ENCODE measurements around the gene RPS4Y2. TPM values are rescaled to one million over a fixed set of nuclear protein-coding genes. Genes with fewer than 3 reads are reported as not detected.
A peak's percentile ranks its signal among the peaks of the same experiment; 100 is the strongest.

Gene RPS4Y2
- total RNA-seq, 1 donor from 2014 or later: not detected

DNA sequence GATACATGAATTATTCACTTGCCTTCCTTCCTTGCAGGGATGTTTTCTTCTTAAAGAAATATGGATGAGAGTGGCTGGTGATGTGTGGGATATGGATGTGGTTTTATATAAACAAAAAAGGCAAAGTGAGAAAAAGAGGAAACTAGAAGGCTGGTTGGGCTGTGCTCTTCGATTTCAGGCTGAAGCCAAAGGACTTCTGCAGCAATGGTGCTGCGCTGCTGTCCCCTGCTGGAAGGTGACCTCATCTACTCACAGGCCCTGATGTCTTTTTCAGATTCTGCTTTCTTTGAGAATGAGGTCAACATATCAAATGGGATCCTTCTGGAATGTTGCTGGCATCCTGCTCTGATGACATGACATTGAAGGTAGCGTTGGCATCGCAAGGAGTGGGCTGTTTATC, 15.3 kb upstream of the RPS4Y2 start:
- no peaks in the 10 kb centered on the region for H3K4me1 ChIP-seq
- no peaks in the 10 kb centered on the region for H3K36me3 ChIP-seq
- intact Hi-C loops (cut with micrococcal nuclease): no loop called here
- H3K4me3 ChIP-seq: no peak overlapping the region
- peak; percentile 18 for DNase-seq
- no peaks in the 10 kb centered on the region for H3K9me3 ChIP-seq (replicated peaks)
- TF ChIP-seq CTCF (IDR thresholded peaks at IDR 0.05; ENCODE audit: borderline replicate concordance): peak; percentile 67
- H3K27me3 ChIP-seq (ENCODE audit: low read depth): no peaks in the 10 kb centered on the region
- H3K27ac ChIP-seq (replicated peaks): no peak overlapping the region

- Histone ChIP-seq H3K9me3 (replicated peaks) (no peaks in the 10 kb centered on the region), H3K4me3 (no peak overlapping the region), H3K27ac (replicated peaks) (no peak overlapping the region), H3K4me1 (no peaks in the 10 kb centered on the region), H3K27me3 (ENCODE audit: low read depth) (no peaks in the 10 kb centered on the region), H3K36me3 (no peaks in the 10 kb centered on the region)
- no peak for DNase-seq
- no peak for TF ChIP-seq CTCF (IDR thresholded peaks at IDR 0.05; ENCODE audit: borderline replicate concordance)
- intact Hi-C loops (cut with micrococcal nuclease): no loop called here
Observed at GRCh38 chrY:20745060-20745459, 10.8 kb upstream of the RPS4Y2 start.

- Histone ChIP-seq H3K27ac (replicated peaks) (no peak overlapping the region), H3K4me3 (no peak overlapping the region), H3K27me3 (ENCODE audit: low read depth) (no peaks in the 10 kb centered on the region), H3K9me3 (replicated peaks) (no peaks in the 10 kb centered on the region), H3K36me3 (no peaks in the 10 kb centered on the region), H3K4me1 (no peaks in the 10 kb centered on the region)
- no peak for DNase-seq
- TF ChIP-seq CTCF (IDR thresholded peaks at IDR 0.05; ENCODE audit: borderline replicate concordance): no peak
- intact Hi-C loops (cut with micrococcal nuclease): no loop called here
Observed at GRCh38 chrY:20746919-20747318, 9.0 kb upstream of the RPS4Y2 start.

DNA sequence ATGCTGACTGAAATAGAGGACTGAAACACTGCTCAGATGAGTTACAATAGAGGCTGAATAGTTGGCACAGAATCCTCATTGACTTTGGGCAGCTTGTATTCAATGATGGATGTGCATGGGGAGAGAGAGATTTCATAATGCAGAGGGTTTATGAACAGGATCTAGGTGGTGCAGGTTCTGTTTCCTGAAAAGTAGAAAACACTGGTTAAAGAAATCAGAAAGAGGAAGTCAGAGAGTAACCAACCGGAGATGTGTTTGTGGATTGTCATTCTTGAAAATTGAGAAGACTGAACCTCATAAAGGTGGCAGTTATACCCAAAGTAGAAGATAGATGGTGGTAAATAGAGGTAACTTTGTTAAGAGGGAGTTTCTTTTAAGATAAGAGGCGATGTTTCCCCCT, 8.0 kb downstream of the RPS4Y2 start:
- intact Hi-C loops (cut with micrococcal nuclease): no loop called here
- Histone ChIP-seq H3K9me3 (replicated peaks) (no peaks in the 10 kb centered on the region), H3K36me3 (no peaks in the 10 kb centered on the region), H3K27me3 (ENCODE audit: low read depth) (no peaks in the 10 kb centered on the region), H3K27ac (replicated peaks) (no peak overlapping the region), H3K4me3 (no peak overlapping the region), H3K4me1 (no peaks in the 10 kb centered on the region)
- no peak for TF ChIP-seq CTCF (IDR thresholded peaks at IDR 0.05; ENCODE audit: borderline replicate concordance)
- no peak for DNase-seq

- H3K27ac ChIP-seq (replicated peaks): no peak overlapping the region
- no peaks in the 10 kb centered on the region for H3K36me3 ChIP-seq
- no peaks in the 10 kb centered on the region for H3K27me3 ChIP-seq (ENCODE audit: low read depth)
- no peak overlapping the region for H3K4me3 ChIP-seq
- no peak for DNase-seq
- H3K9me3 ChIP-seq (replicated peaks): no peaks in the 10 kb centered on the region
- no peak for TF ChIP-seq CTCF (IDR thresholded peaks at IDR 0.05; ENCODE audit: borderline replicate concordance)
- intact Hi-C loops (cut with micrococcal nuclease): no loop called here
- no peaks in the 10 kb centered on the region for H3K4me1 ChIP-seq
Observed at GRCh38 chrY:20765117-20765516, 9.2 kb downstream of the RPS4Y2 start.

DNA sequence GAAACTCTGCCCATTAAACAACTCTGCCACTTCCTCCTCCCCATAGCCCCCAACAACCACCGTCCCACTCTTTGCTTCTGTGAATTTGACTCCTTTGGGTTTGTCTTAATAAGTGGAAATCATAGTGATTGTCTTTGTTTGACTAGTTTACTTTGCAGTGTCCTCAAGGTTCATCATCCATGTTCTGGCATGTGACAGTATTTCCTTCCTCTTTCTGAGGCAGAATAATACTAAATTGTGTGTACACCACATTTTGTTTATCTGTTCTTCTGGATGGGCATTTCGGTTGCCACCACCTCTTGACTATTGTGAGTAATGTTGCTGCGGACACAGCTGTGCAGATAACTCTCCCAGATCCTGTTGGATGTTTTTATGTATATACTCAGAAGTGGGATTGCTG, 14.8 kb downstream of the RPS4Y2 start:
- intact Hi-C loops (cut with micrococcal nuclease): loop anchor here (10.0 kb wide), 1 partner anchor 56 kb away; no protein-coding TSS in a partner anchor
- Histone ChIP-seq H3K9me3 (replicated peaks) (no peaks in the 10 kb centered on the region), H3K4me3 (no peak overlapping the region), H3K36me3 (no peaks in the 10 kb centered on the region), H3K27me3 (ENCODE audit: low read depth) (no peaks in the 10 kb centered on the region), H3K27ac (replicated peaks) (no peak overlapping the region), H3K4me1 (no peaks in the 10 kb centered on the region)
- TF ChIP-seq CTCF (IDR thresholded peaks at IDR 0.05; ENCODE audit: borderline replicate concordance): no peak
- DNase-seq: no peak

All from left ventricle myocardium inferior (tissue), 1 donor.